Peyer's patch (tissue), 4 donors: ENCODE data around the gene JMY. TPM values are rescaled to one million over a fixed set of nuclear protein-coding genes. Genes with fewer than 3 reads are reported as not detected.

Source experiments
- DNase-seq, 3 donors: peaks; one replicate each; pipeline ENCODE4 v3.0.0-alpha.2; 2017 to 2019
- H3K27ac ChIP-seq, 4 donors: fragments of 200-600 bp; sonication (generic); one replicate each; pipeline ENCODE4 v1.5.1; 2016 to 2019
- H3K27me3 ChIP-seq, 2 donors: fragments of 200-600 bp; sonication (generic); one replicate each; pipeline ENCODE4 v1.5.1; 2019
- H3K36me3 ChIP-seq, 3 donors: fragments of 200-600 bp; sonication (generic); one replicate each; pipeline ENCODE4 v1.5.1; 2016 to 2019
- H3K4me1 ChIP-seq, 4 donors: fragments of 200-600 bp; sonication (generic); one replicate each; pipeline ENCODE4 v1.5.1; 2016 to 2019
- H3K4me3 ChIP-seq, 4 donors: fragments of 200-600 bp; sonication (generic); 1 replicate in 3 of 4; 2 replicates in 1 of 4; pipeline ENCODE4 v1.5.1; 2016 to 2019; ENCODE audit warnings: mild to moderate bottlenecking in 1 of 4
- H3K9me3 ChIP-seq, 4 donors: fragments of 200-600 bp; sonication (generic); one replicate each; pipeline ENCODE4 v1.5.1; 2016 to 2019; ENCODE audit warnings: mild to moderate bottlenecking in 1 of 4
- POLR2A ChIP-seq, 2 donors: fragments of 450-650 bp; IDR thresholded peaks; one replicate each; pipeline ENCODE4 v1.5.1; 2017; ENCODE audit warnings: antibody characterized with exemption in 2 of 2, mild to moderate bottlenecking in 2 of 2, moderate library complexity in 2 of 2
- total RNA-seq, 4 donors: library from RNA; depleted of rRNA; stranded (reverse); fragments of >200 nt; gene quantifications; one replicate each; pipeline ENCODE4 v1.1.0, GENCODE V29; 2016
- TF ChIP-seq, protein P1 (sequence below), 6 experiments: fragments of 450-650 bp in 4 of 6; fragments of 200-600 bp in 2 of 6; sonication (generic) in 1 of 6; IDR thresholded peaks; one replicate each; pipeline ENCODE4 v1.5.1; 2017 to 2019; ENCODE audit warnings: antibody characterized with exemption in 6 of 6, mild to moderate bottlenecking in 3 of 6, moderate library complexity in 1 of 6

The JMY gene
- total RNA-seq, 4 donors from 2014 or later: 10.3 to 16.5 (median 12.3) TPM

GRCh38 chr5:79330071-79330470, 94.1 kb downstream of the JMY start:
- Histone ChIP-seq H3K4me3 (no peak overlapping the region), H3K36me3 (no peaks in the 10 kb centered on the region), H3K27me3 (no peaks in the 10 kb centered on the region), H3K4me1 (no peaks in the 10 kb centered on the region), H3K9me3 (no peaks in the 10 kb centered on the region), H3K27ac (no peak overlapping the region)
- no peak for DNase-seq
- TF ChIP-seq, protein P1, sequence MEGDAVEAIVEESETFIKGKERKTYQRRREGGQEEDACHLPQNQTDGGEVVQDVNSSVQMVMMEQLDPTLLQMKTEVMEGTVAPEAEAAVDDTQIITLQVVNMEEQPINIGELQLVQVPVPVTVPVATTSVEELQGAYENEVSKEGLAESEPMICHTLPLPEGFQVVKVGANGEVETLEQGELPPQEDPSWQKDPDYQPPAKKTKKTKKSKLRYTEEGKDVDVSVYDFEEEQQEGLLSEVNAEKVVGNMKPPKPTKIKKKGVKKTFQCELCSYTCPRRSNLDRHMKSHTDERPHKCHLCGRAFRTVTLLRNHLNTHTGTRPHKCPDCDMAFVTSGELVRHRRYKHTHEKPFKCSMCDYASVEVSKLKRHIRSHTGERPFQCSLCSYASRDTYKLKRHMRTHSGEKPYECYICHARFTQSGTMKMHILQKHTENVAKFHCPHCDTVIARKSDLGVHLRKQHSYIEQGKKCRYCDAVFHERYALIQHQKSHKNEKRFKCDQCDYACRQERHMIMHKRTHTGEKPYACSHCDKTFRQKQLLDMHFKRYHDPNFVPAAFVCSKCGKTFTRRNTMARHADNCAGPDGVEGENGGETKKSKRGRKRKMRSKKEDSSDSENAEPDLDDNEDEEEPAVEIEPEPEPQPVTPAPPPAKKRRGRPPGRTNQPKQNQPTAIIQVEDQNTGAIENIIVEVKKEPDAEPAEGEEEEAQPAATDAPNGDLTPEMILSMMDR (IDR thresholded peaks at IDR 0.05): no peak
- TF ChIP-seq POLR2A (IDR thresholded peaks at IDR 0.05): no peak

GRCh38 chr5:79333852-79334557, 98.1 kb downstream of the JMY start:
- H3K4me1 ChIP-seq: no peaks in the 10 kb centered on the region
- no peaks in the 10 kb centered on the region for H3K36me3 ChIP-seq
- H3K27me3 ChIP-seq: no peaks in the 10 kb centered on the region
- no peak for DNase-seq
- no peak for TF ChIP-seq POLR2A (IDR thresholded peaks at IDR 0.05)
- TF ChIP-seq, protein P1 (IDR thresholded peaks at IDR 0.05): no peak
- H3K27ac ChIP-seq: no peak overlapping the region
- no peaks in the 10 kb centered on the region for H3K9me3 ChIP-seq
- H3K4me3 ChIP-seq: no peak overlapping the region

DNA sequence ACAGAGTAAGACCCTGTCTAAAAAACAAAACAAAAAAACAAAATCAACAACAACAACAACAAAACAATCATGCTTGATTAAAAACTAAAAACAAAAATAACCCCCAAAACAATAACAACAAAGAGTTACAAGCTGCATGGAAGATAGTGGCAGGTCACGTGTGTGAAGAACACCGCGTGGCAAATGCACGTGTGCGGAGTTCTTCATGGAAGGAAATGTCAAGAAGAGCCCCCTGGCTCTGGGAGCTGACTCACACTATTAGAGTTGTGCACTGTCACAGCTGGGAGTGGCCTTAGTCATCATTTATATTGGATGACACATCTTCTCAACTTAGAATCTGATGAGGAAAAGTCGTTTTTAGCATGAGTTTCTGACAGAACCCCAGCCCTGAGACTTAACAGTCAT, 110.5 kb downstream of the JMY start:
- Histone ChIP-seq H3K4me3 (no peak overlapping the region), H3K27ac (no peak overlapping the region), H3K9me3 (no peaks in the 10 kb centered on the region), H3K4me1 (no peaks in the 10 kb centered on the region), H3K27me3 (no peaks in the 10 kb centered on the region), H3K36me3 (no peaks in the 10 kb centered on the region)
- no peak for DNase-seq
- TF ChIP-seq, protein P1 (IDR thresholded peaks at IDR 0.05): no peak
- TF ChIP-seq POLR2A (IDR thresholded peaks at IDR 0.05): no peak

DNA sequence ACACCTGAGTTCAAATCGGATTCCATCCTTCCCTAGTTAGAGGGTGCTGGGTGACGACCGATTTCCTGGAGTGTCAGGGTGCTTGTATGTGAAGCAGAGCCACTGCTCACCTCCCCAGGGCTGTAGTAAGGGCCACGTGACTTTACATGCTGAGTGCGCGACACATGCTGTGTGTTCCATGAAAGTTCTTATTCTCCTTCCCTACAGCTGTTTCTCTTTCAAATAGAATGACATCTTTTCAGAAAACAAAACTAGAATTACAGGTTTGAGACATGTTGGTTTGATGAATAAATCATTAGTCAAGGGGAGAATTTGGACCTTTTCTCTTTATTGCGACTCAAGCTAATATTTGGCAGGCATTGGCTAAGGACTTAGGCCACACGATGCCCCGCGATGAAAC, 113.1 kb downstream of the JMY start:
- no peaks in the 10 kb centered on the region for H3K9me3 ChIP-seq
- H3K27me3 ChIP-seq: no peaks in the 10 kb centered on the region
- no peak overlapping the region for H3K4me3 ChIP-seq
- H3K4me1 ChIP-seq: no peaks in the 10 kb centered on the region
- H3K36me3 ChIP-seq: no peaks in the 10 kb centered on the region
- no peak for TF ChIP-seq POLR2A (IDR thresholded peaks at IDR 0.05)
- TF ChIP-seq, protein P1 (IDR thresholded peaks at IDR 0.05): no peak
- DNase-seq: no peak
- H3K27ac ChIP-seq: no peak overlapping the region

- Histone ChIP-seq H3K9me3 (no peaks in the 10 kb centered on the region), H3K4me3 (no peak overlapping the region), H3K27ac (no peak overlapping the region), H3K27me3 (no peaks in the 10 kb centered on the region), H3K36me3 (no peaks in the 10 kb centered on the region), H3K4me1 (no peaks in the 10 kb centered on the region)
- TF ChIP-seq, protein P1 (IDR thresholded peaks at IDR 0.05): no peak
- TF ChIP-seq POLR2A (IDR thresholded peaks at IDR 0.05): no peak
- DNase-seq: no peak
These were observed 114.0 kb downstream of the JMY start for GRCh38 chr5:79349881-79350280.
